Measurements from ENCODE around the gene RAB3GAP1.
"Not testable (repeated sequence)": the region's sequence is repeated elsewhere in the genome, so short reads cannot be mapped to it uniquely, and the experiment has no call there.

RAB3GAP1 gene

DNA sequence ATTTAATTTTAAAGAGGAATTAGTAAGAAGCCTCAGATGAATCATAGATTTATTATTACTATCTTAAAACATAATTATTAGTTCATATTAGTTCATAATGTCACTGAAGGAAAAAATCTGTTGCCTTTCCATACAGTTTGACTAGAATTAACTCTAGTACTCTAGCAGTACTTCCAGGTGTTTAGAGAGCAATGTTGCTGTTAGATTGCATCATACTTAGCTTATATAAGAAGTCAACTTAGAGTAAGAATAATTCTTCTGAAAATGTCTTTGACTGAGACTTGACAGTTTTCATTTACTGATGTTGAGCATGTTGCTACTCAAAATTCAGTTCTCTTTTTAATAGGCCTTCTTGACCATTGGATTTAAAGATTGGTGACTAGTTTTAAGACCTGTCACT lies 4.7 kb downstream of the RAB3GAP1 start:
- DNase-seq = no peak

DNA sequence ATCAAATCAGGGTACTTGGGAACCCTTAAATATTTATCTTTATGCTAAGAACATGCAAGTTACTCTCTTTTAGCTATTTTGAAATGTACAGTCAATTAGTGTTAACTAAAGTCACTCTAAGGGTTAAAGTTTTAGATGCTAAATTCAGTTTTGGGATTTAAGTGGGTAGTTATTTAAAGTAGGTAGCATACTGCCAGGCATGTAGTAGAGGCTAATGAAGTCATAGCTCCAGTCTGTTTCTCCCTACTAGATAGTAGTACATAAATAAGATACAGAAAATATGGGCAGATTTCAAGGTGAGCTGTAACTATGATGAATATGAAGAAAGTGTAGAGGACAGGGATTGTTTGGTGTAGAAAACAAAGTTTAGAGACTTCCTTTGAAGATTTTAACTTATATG lies 7.5 kb downstream of the RAB3GAP1 start:
- no peak for DNase-seq

DNA sequence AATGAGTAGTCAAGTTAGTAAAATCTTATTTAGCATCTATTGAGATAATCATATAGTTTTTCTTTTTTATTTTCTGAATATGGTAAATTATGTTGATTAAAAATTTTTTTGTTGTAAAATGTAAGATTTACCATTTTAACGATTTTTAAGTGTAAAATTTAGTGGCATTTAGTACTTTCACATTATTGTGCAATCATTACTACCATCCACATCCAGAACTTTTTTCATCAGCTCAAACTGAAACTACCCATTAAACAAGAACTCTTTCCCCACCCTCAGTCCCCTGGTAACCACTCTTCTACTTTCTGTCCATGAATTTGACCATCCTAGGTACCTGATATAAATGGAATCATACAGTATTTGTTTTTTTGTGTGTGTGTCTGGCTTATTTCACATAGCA lies 11.1 kb downstream of the RAB3GAP1 start:
- DNase-seq = no peak

DNA sequence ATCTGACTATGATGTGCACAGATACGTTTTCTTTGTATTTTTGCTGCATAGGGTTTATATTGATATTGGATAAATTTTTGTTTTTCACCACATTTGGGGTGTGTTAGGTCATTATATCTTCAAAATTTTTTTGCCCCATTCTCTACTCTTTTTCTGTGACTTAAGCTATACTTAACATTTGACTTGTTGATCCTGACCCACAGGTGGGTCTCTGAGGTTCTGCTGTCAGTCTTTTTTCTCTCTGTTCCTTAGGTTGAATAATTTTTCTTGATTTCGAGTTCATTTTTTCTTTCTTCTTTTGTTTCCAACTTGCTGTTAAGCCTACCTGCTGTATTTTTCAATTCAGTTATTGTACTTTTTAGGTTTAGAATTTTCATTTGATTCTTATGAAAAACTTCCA lies 12.1 kb downstream of the RAB3GAP1 start:
- DNase-seq = no peak

DNA sequence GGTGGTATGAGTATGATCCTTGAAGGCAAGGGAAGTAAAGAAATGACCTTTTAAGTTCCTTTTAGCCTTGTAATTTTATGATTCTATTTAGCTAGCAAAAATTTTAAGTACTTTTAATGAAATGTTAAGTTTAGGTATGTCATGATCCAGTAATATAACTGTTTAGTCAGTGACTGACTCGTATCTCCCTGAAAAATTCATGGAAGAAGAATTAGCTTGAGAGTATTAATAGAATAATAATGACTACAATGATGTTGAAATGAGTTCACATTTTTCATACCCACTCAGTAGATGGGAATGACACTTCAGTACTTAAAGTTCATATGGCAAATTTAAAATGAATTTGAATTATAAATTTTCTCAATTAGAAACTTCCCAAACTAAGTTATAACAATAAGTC lies 14.6 kb downstream of the RAB3GAP1 start:
- DNase-seq = no peak

DNA sequence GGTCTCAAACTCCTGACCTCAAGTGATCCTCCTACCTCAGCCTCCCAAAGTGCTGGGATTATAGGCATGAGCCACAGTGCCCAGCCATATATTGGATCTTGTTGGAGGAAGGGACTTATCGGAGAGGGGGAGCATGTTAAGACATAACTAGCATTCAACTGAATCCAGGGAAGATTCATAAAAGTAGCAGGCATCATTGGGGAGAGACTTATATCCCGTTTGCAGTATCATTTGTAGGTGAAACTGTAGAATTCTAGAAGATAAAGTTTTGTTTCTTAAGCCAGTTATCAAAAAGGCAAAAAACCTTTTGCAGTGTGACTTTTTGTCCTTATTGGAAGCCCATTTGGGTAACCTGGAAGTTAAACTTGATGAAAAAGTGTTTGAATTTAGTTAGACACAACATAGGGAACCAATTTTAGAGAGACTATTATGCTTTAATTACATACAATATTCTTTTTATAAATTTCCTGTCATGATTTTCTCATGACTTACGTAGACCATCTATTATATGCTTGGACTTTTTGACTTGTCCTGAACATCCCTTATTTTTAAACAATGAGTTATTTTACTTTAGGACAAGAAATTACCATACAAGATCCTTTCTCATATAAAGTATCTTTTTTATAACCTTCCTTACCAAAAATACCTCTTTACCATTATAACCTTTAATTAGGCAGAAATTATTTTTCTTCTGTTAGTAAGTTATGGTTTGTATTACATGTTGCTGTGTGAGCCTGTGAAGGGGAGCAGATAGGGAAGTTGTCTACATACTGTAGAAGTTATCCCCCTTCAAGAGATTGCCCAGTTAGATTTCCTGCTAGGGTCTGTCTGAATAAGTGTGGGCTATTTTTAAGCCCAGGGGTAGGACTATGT lies 20.3 kb downstream of the RAB3GAP1 start:
- no peak for DNase-seq

DNA sequence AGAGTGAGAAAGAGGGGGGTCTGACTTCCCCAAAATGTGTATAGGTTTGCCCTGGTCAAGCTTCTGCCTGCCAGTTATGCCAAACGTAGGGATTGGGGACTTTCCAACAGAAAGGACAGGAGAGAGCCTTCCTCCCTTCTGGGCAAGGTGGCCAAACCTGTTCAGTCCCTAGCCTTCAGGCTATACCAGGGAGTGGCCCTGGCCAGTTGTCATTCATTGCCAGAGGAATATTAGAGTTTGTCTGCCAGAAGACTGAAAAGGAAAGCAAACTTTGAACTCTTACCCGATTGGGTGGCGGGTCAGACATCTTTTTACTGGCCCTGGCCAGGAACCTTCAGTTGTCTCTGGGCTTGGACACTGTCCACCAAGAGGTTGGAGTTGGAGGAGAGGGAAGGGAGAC lies 22.1 kb downstream of the RAB3GAP1 start:
- DNase-seq = no peak

DNA sequence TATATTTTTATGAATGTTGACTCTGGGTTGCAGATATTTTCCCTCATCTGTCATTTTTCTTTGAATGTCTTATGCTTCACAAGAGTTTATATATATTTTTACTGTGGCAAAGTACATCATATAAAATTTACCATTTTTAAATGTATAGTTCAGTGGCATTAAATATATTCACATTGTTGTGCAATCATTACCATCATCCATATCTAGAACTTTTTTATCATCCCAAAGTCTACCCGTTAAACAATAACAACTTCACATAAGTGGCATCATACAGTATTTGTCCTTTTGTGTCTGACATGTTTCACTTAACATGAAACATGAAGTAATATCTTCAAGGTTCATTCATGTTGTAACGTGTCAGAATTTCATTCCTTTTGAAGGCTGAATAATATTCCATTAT lies 24.5 kb downstream of the RAB3GAP1 start:
- DNase-seq = no peak

DNA sequence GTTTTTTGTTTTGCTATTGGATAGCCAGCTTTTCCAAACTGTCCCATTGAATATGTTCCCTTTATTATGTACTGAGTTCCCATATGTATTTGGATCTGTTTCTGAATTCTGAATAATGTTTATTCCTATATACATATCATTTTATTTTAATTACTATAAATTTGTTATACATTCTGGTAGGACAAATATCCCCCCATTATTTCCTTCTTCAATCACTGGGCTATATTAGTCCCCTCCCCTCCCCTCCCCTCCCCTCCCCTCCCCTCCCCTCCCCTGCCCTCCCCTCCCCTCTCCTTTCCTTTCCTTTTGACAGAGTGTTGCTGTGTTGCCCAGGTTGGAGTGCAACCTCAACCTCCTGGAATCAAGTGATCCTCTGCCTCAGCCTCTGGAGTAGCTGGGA lies 26.3 kb downstream of the RAB3GAP1 start:
- no peak for DNase-seq

DNA sequence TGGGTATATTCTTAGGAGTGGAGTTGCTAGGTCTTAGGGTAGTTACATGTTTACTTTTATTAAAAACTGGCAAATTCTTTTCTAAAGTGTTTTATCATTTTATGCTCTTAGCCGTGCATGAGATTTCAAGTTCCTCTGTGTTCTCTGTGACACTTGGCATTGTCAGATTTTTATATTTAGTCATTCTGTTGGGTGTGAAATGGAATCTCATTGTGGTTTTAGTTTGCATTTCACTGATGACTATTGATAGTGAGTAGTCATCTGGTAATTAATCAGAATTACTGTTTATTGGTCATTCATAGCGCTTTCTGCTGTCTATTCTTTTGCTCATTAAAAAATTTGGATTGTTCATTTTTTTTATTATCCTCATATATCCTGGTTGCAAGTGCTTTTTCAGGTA lies 34.1 kb downstream of the RAB3GAP1 start:
- no peak for DNase-seq

DNA sequence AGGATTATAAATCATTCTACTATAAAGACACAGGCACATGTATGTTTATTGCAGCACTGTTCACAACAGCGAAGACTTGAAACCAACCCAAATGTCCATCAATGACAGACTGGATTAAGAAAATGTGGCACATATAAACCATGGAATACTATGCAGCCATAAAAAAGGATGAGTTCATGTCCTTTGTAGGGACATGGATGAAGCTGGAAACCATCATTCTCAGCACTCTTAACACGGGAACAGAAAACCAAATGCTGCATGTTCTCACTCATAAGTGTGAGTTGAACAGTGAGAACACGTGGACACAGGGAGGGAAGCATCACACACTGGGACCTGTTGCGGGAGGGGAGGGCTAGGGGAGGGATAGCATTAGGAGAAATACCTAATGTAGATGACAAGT lies 37.5 kb downstream of the RAB3GAP1 start:
- DNase-seq = not testable (repeated sequence)

DNA sequence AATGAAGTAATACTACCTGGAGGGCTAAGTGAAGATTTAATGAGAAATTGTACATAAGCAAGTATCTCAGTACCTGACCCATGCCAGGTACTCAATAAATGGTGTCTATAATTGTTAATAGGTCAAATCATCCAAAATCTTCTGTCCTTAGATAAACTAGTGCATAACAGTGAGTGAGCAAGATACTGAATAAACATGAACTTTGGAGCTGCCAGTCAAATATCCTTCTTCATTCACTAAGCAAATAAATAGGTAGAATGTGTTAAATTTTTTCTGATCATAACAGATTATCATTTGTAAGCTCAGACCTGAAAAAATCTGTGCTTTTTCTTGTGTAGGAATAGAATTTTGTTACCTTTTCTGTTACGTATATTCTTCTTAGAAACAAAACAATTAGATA lies 39.6 kb downstream of the RAB3GAP1 start:
- no peak for DNase-seq

DNA sequence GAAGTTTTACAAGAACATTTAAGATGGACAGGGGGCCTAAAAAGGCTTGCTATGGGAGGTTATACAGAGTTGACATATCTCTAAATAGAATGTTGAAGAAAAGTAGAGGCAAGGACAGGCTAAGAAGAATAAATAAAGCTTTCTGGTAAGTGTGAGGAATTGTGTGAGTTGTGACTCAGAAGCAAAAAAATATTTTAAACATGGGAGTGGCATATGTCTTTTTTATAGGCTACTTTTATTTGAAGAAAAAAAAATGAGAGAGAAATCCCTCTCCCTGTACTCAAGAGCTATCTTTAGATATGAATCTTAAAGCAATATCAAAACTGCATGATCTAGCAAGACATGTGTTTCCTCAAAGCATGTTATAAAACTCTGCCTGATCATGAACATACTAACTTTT lies 41.1 kb downstream of the RAB3GAP1 start:
- DNase-seq = no peak

DNA sequence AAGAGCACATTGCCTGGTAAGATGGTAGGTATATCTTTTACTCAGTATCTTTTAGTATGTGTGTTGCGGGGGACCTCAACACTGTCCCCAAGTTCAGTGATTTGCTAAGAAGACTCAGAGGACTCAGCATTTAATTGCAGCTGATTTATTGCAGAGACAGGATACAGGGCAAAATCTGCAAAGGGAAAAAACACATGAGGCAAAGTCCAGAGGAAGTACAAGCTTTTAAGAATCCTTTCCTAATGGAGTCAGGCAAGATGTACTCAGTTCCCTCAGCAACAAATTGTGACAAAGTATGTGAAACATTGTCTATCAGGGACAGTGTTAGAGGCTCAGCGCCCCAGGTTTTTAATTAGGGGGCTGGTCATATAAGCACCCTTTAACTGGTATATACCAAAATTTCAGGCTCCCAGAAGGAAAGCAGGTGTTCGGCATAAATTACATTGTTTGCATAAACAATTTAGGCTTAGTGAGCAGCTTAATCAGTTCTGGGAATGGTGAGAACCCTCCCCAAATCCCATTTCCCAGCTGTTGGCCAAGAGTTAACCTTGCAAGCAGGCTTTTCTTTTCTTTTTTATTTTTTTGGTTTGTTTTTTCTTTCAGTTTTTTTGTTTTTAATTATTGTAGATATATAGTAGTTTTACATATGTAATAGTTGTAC lies 41.7 kb downstream of the RAB3GAP1 start:
- no peak for DNase-seq

DNA sequence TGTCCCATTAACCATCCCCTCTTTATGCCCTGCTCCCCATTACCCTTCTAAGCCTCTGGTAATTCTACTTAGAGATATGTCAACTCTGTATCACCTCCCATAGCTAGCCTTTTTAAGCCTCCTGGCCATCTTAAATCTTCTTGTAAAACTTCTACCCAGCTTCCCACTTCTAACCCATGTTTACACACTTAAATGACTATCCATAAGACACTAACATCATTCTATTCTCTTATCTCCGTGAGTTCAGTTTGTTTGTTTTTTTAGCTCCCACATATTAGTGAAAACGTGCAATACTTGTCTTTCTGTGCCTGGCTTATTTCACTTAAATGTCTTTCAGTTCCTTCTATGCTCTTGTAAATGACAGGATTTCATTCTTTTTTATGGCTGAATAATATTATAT lies 42.4 kb downstream of the RAB3GAP1 start:
- no peak for DNase-seq

DNA sequence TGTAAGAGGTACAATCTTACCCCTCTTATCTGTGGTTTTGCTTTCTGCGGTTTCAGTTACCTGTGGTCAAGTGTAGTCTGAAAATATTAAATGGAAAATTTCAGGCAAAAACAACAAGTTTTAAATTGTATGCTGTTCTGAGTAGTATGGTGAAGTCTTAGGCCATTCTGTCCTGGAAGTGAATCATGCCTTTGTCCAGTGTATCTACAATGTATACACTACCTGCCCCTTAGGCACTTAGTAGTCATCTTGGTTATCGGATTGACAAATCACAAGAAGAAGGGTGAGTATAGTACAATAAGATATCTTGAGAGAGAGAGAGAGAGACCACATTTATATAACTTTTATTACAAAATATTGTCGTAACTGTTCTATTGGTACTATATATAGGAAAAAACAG lies 43.5 kb downstream of the RAB3GAP1 start:
- DNase-seq = no peak

DNA sequence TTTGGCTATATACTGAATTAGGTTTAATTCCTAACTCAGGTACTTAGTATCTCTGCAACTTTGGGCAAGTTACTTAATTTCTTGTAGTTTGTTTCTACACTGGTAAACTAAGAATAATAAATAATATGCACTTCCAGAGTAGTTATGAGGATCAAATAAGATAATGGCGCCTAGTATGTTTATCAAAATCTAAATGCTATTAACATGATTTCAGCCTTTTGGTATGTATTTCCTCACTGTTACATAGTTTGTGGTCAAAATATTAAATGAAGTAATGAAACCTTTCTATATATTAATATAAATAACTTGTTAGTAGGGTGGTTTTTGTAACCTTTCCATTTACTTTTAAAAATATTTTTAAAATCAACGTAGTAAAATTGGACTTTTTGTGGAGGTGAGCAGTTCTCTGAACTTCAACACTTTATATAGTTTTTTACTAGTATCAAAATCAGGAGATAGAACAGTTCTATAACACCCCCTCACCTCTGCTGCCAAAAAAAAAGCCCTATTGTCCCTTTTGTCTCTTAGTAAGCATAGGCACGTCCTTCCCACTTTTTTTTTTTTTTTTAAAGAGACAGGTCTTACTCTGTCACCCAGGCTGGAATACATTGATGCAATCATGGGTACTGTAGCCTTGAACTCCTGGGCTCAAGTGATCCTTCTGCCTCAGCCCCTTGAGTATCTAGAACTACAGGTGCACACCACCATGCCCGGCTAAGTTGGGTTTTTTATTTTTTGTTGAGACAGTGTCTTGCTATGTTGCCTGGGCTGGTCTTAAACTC lies 44.8 kb downstream of the RAB3GAP1 start:
- DNase-seq = no peak

DNA sequence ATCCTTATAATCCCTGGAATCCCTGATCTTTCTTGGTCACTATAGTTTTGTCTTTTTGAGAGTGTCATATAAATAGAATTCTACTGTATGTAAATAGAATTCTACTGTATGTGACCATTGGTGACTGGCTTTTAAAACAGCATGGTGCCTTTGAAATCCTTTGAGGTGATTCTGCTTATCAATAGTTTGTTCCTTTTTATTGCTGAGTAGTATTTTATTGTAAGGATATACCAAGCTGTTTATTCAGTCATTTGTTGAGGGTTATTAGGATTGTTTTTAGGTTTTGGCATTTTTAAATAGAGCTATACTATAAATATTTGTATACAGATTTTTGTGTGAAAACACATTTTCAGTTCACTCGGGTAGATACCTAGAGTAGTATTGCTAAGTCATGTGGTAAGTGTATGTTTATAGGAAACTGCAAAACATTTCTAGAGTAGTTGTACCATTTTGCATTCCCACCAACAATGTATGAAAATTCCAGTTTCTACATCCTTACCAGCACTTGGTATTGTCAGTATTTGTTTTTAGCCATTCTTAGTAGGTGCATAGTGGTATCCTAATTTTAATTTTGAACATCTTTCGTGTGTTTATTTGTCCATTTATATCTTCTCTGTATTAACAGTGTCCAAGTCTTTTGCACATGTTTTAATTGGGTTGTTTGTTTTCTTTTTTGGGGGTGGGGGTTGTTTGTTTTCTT lies 45.6 kb downstream of the RAB3GAP1 start:
- DNase-seq = no peak

DNA sequence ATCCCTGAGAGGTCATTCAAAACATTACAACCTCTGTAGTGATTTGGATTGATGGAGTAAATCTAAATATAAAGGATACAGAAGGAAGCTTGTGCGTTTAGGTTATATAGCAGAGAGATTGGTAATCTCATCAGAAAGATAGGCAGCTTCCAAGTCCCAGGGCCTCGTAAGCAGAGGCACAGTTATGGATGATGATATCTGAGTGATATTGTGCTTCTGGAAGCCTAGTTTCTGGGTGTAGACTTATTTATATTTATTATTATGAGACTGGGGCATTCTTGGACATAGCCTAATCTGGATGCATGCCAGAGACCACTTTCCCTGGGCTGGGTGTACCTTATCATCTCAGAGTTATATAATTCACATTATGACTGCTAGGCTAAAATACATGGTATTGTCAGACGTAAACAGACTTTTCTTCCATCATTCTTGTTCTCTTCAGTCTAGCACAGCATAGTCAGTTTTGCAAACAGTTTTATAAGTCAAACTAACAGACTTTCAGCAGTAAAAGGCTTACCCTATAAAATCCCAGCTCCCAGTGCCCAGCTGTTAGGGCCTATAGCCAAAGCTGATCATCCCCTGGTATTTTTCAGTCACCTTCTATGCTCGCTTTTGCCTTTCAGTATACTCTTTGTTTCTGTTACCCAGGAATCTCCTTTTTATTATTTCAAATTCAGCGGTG lies 47.9 kb downstream of the RAB3GAP1 start:
- no peak for DNase-seq

DNA sequence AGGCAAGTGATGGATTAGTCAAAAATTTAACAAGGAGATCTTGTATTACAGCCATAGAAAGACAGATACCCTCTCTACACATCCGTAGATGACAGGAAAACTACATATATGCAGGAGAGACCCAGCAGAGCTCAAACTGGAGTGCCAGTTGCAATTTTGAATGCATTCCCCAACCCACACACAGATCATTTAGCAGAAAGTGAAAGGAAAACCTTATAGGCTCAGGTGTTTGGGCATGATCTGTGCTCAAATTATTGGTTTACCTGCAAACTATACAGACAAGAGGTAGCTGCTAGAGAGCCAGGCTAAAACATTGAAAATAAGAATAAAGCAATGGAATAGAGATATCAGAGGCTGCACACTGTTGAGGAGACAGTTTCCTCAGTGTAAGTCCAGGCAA lies 51.8 kb downstream of the RAB3GAP1 start:
- DNase-seq = no peak

DNA sequence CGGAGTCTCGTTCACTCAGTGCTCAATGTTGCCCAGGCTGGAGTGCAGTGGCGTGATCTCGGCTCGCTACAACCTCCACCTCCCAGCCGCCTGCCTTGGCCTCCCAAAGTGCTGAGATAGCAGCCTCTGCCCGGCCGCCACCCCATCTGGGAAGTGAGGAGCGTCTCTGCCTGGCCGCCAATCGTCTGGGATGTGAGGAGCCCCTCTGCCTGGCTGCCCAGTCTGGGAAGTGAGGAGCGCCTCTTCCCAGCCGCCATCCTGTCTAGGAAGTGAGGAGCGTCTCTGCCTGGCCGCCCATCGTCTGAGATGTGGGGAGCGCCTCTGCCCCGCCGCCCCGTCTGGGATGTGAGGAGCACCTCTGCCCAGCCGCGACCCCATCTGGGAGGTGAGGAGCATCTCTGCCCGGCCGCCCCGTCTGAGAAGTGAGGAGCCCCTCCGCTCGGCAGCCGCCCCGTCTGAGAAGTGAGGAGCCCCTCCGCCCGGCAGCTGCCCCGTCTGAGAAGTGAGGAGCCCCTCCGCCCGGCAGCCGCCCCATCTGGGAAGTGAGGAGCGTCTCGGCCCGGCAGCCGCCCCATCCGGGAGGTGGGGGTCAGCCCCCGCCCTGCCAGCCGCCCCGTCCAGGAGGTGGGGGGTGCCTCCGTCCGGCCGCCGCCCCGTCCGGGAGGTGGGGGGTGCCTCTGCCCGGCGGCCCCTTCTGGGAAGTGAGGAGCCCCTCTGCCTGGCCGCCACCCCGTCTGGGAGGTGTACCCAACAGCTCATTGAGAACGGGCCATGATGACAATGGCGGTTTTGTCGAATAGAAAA lies 53.6 kb downstream of the RAB3GAP1 start:
- DNase-seq = not testable (repeated sequence)

DNA sequence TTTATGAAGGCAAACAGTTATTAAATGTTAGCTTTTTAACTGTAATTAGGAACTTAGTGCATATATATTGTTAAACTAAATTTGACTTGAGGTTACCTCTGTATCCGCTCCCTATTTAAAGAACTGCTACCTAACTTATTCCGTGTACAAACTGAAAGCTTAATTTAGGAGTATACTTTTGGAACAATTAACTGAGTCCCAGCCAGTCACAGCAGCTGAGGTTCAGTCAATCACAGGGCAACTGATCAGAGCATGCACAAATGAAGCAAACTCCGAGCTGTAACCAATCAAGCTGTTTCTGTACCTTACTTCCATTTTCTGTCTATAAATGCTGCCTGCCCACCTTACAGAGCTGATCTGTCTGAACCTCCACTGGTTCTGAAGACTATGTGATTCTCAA lies 61.2 kb downstream of the RAB3GAP1 start:
- DNase-seq = no peak
